HG03066 (cell line): ENCODE results near the gene TIMM21.

Source experiments
- ATAC-seq: cut with Tn5 transposase; IDR thresholded peaks from one replicate; pipeline ENCODE4 v1.9.1; 2021; ENCODE audit warnings: low read depth; ENCODE audit not compliant: unreplicated experiment

The TIMM21 gene

GRCh38 chr18:74185860-74186259 is 37.5 kb downstream of the TIMM21 start:
- ATAC-seq: no peak

- ATAC-seq: no peak
Observed at GRCh38 chr18:74186661-74187060, 38.3 kb downstream of the TIMM21 start.

GRCh38 chr18:74190086-74190485 is 41.8 kb downstream of the TIMM21 start:
- ATAC-seq: no peak

- no peak for ATAC-seq
Observed at GRCh38 chr18:74191577-74191976, 43.3 kb downstream of the TIMM21 start.

GRCh38 chr18:74194691-74195090 is 46.4 kb downstream of the TIMM21 start:
- ATAC-seq: no peak

GRCh38 chr18:74196220-74197119 is 48.1 kb downstream of the TIMM21 start:
- peak; percentile 89 for ATAC-seq

GRCh38 chr18:74197705-74198341 is 49.5 kb downstream of the TIMM21 start:
- no peak for ATAC-seq

- ATAC-seq: no peak
Observed at GRCh38 chr18:74198453-74198852, 50.1 kb downstream of the TIMM21 start.

GRCh38 chr18:74200780-74201179 is 52.5 kb downstream of the TIMM21 start:
- ATAC-seq: no peak

- no peak for ATAC-seq
Observed at GRCh38 chr18:74203811-74204210, 55.5 kb downstream of the TIMM21 start.

- ATAC-seq: no peak
Observed at GRCh38 chr18:74204526-74205152, 56.3 kb downstream of the TIMM21 start.
